ENCODE results near the gene MSANTD2. TPM values are rescaled to one million over a fixed set of nuclear protein-coding genes. Genes with fewer than 3 reads are reported as not detected.

The MSANTD2 gene
- total RNA-seq, 1 donor from 2014 or later = 43.8 TPM

DNA sequence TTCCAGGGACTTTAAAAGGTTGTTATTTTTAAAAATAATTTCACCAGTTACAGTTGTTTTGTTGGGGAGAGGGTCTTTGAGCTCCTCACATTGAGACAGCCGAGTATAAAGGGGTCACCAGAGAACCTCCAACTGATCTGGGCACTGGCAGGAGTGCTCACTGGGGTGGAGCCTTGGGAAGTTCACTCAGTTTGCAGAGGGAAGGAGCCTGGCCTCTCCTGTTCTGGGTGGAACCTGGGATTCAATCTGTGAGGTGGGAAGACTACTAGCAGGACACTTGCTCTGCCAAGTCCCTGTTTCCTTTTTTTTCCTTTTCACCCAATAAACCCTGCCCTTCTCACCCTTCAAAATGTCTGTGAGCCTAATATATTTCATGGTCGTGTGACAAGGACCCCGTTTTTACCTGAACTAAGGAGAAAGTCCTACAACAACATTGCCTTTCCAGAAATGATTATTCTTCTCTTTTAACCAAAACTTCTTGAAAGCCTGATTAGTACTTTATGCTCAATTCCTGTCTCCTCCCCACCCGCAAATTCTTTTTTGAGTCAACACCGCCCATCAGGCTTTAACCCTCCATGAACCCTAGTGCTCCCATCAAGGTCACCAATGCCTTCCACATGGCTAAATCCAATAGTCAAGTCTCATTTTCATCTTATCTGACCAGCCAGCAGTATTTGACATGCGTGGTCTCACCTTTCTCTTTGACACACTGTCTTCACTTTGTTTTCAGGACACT lies 22.0 kb upstream of the MSANTD2 start:
- DNase-seq (ENCODE audit: low spot score) = no peak

DNA sequence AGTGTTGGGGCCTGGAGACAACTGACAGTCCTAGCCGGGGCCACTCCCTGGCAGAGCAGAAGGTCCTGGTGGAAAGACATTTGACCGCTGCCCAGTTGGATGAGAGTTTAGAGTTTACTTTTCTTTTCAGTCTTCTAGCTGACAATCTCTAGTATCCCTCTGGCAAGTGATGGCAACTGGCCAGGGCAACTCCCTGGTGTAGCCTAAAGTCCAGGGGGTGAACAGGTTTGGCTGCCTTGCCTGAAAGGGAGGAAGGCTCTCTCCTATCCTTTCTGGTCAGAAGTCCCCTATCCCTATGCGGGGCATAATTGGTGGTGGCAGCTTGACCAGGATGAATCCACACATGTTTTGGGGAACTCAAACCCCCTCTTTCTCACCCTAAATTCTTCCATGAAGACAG lies 16.8 kb upstream of the MSANTD2 start:
- no peak for DNase-seq (ENCODE audit: low spot score)

DNA sequence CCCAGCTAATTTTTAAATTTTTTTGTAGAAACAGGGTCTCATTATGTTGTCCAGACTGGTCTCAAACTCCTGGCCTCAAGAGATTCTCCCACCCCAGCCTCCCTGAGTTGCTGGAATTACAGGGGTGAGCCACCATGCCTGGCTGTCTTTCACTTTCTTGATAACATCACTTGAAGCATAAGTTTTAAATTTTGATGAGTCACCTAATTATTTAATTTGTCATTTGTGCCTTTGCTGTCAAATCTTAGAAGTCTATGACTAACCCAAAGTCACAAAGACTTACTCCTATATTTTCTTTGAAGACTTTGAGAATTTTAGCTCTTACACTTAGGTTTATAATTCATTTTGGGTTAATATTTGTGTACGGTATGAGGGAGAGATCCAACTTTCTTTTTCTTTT lies 14.5 kb upstream of the MSANTD2 start:
- DNase-seq (ENCODE audit: low spot score) = no peak

DNA sequence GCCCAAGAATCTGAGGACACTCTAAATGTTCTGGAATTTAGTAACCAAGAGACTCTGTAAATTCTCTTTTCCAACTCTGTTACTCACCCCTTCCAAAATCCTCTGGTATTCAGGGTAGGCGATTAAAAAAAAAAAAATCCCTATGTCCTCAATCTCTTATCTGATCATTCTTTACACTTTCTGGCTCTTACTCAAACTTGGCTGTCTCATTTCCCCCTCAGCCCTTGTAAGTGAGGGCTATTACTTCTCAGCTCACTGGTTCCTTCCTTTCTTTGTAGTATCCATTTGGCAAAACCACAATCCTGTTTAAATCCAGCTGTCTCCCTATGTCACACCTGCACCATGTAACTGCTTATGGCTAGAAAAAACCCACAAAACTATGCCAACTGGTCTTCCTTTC lies 12.7 kb upstream of the MSANTD2 start:
- DNase-seq (ENCODE audit: low spot score) = no peak

DNA sequence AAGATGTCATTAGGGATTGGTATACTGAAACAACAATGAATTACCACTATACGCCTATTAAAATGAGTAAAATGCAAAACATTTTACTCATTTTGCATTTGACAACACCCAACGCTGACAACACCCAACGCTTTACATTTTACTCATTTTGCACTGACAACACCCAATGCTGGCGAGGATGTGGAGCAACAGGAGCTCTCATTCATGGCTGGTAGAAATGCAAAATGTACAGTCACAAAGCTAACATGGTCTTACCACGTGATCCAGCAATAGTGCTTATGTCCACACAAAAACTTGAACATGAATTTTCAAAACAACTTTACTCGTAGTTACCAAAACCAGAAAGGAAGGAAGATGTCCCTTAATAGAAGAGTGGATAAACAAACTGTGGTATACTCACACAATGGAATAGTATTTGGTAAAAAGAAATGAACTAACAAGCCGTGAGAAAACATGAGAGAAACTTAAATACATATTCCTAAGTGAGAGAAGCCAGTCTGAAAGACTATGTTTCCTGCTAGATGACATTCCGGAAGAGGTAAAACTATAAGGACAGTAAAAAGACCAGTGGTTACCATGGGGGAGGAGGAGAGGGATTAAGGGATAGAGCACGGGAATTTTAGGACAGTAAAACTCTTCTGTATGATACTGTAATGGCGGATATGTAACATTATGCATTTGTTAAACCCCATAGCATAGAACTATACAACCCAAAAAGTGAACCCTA lies 11.4 kb upstream of the MSANTD2 start:
- no peak for DNase-seq (ENCODE audit: low spot score)

DNA sequence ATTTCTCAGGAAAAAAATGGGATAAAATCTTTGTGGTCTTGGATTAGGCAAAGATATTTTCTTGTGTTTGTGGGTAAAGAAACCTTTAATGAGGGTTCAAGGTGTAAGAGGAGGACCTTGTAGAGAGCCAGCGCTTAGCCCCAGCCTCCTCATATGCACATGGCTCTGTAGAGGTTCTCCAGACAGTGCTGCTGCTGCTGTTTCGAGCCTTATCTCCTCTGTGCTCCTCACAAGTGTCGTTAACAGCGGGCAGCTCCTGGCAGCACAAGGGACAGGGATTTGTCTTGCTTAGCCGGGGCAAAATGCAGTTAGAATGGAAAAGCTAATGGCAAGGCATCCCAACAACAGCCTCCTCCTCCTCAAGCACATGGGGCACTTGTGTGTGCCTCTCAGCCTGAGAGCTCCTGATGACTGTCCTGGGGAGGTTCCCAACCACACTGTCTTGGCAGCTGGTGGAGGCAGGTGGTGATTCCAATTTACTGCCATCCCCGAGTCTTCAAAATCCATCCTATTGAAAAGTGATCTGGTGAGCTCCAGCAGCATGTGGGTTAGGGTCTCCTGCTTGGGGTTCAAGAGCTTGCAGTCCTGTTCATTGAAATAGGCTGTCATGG lies 7.6 kb upstream of the MSANTD2 start:
- no peak for DNase-seq (ENCODE audit: low spot score)

DNA sequence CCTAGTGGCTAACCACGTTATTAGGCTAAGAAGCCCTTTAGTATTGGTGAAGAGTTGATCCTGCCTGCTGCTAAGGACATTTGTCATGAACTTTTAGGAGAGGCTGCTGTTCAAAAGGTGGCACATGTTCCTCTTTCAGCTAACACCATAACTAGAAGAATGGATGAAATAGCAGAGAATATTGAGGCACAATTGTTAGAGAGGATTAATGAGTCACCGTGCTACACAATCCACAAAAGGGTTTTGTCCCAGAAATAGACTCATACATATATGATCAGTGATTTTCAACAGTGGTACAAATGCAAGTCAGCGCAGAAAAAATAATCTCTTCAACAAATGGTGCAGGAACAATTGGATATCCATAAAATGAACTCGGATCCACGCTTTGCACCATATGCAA lies 7.0 kb upstream of the MSANTD2 start:
- no peak for DNase-seq (ENCODE audit: low spot score)

DNA sequence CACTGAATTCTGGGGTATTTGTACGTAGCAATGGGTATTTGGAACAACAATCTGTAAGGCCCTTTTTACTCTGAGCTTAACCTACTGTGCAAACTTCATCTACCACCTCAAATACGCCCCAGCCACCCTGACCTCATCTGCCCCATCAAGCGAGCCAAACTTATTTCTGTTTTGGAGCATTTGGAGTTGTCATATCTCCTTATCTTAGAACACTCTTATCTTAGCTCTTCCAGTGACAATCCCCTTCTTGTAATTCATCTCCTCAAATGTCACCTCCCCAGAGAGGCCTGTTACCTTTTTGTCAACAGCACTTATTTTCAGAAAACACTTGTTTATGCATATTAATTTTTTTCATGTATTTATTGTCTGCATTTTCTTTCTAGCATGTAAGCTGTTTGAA lies 4.7 kb upstream of the MSANTD2 start:
- no peak for DNase-seq (ENCODE audit: low spot score)

DNA sequence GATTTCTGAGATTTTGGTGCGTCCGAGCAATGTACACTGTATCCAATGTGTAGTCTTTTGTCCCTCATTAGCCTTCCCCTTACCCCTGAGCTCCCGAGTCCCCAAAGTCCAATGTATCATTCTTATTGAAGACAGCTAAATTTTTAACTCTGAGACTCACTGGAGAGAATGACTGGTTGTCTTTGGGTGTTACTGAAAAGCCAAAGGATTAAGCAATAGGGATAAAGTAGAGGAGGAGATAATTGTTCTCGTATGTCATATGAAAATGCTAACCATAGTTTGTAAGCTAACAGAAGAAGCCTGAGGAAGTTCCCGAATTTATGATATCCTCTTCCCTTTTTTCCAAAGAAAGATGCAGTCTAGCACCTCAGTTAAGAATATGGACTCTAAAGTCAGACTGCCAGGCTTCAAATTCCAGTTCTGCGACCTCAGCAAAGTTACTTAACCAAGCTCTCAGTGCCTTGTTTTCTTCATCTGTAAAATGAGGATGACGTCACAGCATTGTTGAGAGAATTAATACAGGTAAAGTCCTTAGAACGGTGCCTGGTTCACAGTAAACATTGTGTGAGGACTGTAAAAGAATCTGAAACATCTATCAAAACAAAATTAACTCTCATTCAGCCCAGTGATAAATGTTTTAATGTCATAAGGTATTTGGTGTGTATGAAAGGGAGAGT lies 1.6 kb upstream of the MSANTD2 start:
- DNase-seq (ENCODE audit: low spot score) = no peak

DNA sequence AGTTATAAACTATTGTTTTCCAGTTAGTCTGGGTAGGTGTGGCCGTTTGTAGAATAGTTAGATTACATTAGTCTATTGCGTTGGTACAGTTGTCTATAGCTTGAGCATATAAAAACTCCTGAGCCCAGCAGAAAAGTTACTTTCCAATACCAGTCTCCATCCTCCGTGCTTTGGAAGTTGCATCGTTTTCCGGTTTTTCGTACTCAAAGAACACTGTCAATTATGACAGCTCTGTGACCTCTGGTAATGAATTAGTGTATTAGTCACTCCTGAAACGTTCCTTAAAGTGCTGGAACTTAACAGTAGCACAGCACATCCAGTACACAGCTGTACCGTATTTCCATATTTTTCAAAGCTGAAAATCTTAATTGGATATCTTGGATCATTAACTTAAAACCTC lies 808 bp upstream of the MSANTD2 start:
- peak; percentile 43 for DNase-seq (ENCODE audit: low spot score)

DNA sequence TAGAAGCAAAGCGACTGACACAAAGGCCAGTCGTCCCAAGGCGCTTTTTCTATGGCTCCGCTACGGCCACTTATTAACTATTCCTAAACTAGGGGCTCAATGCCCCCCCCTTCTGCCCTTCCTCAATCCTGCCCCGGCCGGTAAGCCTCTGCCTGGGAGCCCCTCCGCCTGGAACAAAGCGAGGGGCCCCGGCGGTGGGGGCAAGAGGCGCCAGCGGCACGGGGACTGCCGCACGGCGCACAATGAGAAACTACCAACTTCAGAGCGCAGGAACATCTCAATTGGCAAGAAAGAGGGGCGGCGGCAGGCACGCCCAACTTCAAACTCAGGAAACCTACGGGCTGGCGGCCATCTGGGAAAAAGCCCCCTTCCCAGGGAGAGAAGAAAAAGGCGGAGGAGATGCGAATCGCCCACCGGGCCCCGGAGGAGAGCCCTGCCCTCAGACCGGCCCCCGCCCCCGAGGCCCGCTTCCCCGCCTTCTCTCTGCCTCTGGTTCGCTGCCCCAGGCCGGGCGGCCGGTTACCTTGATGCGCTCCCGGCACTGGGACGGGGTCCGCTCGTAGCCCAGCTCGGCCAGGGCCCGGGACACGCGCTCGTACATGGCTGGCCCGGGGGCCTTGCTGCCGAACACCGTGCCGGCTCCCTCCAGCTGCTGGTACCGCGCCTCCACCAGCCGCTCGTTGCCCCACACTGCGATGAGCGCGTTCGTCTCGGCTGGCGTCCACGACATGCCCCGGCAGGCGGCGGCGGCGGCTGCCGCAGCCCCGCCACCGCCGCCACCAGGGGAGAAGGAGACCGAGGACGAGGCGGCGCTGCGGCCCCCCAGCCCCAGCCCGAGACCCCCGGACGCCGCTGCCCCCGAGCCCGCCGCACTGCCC lies 619 bp downstream of the MSANTD2 start:
- DNase-seq (ENCODE audit: low spot score) = peak; percentile 31

DNA sequence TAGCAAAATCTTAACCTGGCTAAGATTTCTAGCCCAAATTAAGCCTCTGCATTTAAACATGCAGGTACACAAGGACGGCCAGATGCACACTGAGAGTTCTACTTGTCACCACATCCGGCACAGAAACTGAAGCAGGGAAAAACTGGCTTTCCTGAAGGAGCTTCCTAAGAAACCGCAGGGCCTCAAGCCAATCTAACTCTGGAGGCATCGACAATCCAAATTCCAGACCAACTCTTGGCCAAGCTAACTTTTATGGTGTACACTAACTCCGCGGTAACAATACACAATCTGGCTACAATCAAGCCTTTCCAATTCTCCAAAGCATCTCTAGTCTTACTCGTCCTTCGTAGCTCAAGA lies 1.2 kb downstream of the MSANTD2 start:
- DNase-seq (ENCODE audit: low spot score) = peak; percentile 23

DNA sequence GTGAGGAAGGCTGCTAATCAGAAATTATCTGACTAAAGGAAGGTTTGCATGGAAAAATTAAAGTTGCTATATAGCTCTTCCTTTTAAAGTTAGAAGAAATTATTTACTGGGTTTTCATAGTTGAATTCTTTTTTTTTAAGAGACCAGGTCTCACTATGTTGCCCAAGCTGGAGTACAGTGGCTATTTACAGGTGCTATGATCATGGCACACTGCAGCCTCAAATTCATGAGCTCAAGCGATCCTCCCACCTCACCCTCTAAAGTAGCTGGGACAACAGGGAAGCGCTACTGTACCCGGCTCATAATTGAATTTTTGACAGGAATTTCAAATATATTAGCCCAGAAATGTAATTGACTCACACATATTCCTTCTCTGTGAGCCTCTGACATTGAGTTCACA lies 3.9 kb downstream of the MSANTD2 start:
- no peak for DNase-seq (ENCODE audit: low spot score)

DNA sequence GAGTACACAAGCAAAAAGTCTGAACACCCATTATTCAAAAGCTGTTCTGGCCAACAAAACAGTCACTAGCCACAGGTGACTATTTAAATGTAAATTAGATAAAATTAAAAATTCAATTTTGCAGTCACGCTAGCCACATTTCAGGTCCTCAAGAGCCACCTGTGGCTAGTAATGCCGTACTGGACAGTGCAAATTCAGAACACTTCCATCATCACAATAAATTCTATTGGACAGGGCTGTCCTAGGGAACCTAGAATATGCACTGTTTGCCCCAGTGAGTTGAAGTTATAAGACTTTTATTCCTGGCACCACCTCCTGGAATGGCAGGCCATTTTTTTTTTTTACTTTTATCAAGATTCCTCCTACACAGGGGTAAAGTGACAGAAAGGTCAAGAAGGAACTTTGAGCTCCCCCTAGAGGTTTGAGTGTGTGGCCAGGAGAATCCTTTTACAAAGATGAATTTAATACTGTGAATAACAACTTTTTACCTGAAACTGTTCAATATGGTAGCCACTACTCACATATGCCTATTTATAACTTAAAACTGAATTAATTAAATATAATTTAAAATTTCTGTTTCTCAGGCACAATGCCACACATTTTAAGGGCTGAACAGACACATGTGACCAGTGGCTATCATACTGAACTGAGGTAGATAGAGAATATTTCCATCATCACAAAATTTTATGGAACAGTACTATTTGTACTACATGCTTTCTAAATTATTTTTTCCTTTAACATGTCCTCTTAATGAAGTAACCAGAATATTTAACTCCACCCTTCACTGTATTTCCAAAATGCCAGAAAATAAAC lies 6.5 kb downstream of the MSANTD2 start:
- peak; percentile 38 for DNase-seq (ENCODE audit: low spot score)

DNA sequence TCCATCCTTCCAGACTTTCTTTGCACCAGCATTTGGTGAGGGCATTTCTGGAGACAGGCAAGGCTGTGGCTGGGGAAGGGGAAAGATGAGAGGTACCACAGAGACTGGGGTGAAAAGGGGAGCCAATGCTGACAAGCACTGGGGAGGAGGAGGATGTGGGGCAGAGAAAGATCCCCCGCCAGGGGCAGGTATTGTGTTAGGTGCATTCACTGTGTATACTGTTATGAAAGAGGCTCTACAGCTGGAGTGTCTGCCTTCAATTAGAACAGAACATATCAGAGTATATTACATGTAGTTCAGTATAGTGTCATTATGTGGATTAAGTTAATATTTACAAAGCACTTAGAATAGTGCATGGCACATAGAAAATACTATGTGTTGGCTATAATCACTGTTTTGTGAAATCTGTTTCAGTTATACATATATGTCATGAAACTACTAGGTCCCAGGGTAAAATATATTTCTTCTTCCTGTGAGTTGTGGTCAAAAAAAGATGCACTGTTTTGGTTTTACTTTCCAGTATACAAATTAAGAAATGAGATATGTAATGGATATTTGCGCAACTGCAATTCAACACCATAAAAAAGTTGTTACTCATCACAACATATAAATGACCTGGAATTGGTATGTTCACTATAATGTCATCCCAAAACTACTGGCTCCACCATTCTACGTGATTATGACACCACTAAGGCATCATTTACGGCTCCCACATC lies 8.4 kb downstream of the MSANTD2 start:
- no peak for DNase-seq (ENCODE audit: low spot score)

DNA sequence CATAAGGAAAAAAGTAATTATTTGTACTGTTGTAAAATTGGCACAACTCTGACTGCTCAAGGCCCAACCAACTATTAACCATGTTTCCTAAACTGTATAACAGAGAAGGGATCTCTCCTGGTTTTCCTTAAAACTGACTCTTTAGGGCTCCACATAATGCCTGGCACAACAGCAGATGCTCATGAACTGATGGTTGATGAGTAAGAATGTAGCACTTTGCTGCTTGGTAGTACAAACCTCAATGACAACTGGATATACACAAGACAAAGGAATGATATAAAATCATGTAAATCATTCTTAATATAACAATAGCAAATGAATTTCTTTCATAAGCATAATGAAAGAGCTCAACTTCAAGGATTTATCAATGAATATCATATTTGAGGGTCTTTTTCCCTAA lies 11.7 kb downstream of the MSANTD2 start:
- DNase-seq (ENCODE audit: low spot score) = no peak

DNA sequence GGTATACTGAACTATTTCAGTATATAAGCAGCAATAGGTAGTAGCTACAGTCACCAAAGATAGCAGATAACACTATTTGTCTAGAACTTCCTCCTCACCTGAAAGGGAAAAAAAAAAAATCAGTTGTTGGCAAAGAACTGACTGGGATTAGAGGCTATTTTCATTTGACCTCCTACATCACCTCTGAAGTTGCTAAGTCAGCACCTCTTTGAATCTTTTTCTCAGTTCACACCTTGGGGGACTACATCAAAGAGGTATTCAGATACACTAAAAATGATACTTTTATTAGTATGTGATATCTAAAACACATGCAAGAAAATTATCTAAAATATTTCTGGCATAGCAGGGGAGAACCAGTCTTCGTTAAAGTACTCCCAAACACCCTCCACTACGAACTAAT lies 16.2 kb downstream of the MSANTD2 start:
- DNase-seq (ENCODE audit: low spot score) = no peak

DNA sequence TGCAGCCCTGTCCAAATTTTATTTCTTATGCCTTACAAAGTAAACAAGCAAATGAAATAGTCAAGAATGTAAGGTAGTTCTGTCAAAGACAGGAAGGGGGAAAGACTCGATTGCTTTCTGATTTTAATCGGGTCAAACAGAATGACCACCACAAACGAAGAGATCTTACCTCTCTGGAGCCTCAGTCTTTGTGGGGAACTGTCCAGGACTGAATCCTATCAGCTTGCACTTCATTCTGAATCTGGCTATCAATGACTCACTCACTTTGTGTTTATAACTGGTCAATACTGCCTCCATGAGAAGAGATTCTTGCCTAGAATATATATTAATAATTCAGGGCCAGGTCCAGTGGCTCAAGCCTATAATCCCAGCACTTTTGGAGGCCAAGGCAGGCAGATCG lies 17.2 kb downstream of the MSANTD2 start:
- no peak for DNase-seq (ENCODE audit: low spot score)

DNA sequence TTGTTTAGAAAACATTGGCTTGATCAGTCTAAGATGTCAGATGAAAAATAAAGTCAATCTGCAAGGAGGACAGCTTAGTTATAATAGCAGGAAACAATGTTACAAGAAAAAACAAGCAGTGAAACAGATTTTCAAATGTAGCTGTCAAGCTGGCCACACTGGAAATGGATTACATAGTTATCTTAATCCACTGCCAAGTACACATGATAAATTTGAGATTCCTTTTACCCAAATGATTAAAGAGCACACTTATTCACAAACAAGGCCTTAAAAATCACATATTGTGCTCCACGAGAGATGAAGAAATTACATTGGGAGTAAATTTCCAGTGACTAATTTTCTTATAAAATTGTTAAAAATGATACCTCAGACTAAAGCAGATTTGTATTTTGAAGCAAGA lies 20.6 kb downstream of the MSANTD2 start:
- no peak for DNase-seq (ENCODE audit: low spot score)

DNA sequence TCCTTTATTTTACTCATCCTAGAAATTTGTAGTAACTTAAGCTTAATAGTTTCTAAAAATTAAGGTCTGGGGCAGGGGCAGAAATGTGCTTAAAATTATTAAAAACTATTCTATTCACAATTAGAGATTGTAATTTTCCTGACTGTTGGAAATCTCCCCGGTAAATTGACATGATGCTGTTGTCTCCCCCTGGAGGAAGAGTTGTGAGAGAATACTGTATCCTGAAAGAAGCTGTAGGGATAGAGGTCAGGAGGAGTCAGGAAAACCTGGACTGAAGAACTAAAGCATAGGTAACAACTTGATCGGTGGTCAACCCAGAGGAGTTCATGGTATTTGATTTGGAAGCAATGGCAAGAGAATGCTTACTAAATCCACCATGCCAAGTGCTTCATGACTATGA lies 21.9 kb downstream of the MSANTD2 start:
- no peak for DNase-seq (ENCODE audit: low spot score)
